AG09319 (cell line): ENCODE results near the gene LRP5.
"Not testable (repeated sequence)": the region's sequence is repeated elsewhere in the genome, so short reads cannot be mapped to it uniquely, and the experiment has no call there.

ENCODE experiments used
- DNase-seq: peaks from one replicate; pipeline ENCODE4 v3.0.0-alpha.2; 2010; ENCODE audit warnings: low read depth; ENCODE audit errors: extremely low read depth
- TF ChIP-seq, protein P1 (sequence below): IDR thresholded peaks from 2 replicates; pipeline ENCODE4 v1.5.1; 2011; ENCODE audit warnings: low read depth, mild to moderate bottlenecking, inconsistent platforms, low read length, moderate library complexity

The LRP5 gene

DNA sequence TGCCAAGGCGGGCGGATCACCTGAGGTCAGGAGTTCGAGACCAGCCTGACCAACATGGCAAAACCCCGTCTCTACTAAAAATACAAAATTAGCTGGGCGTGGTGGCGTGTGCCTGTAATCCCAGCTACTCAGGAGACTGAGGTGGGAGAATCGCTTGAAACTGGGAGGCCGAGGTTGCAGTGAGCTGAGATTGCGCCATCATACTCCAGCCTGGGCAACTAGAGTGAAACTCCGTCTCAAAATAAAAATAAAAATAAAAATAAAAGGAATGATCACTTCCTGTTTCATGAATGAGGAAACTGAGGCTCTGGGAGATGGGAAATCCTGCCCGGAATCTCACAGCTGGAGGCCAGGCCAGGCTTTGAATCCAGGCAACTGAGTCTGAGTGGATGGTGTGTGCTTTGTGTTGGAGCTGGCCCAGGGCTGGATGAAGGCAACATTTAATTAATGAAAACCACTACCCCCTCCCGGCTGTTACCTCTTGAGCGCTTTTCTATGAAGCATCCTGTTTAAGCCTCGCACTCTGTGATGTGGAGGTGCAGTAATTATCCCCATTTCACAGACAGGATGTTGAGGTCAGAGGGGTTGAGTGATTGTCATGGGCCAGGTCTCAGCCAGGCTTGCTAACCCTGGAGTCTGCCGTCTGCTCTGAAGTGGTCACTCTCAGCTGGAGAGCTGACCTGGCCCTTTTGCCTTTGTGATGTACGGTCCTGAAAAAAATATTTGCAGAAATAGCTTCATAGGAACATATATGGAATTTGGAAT, 27.8 kb downstream of the LRP5 start:
- DNase-seq: no peak
- TF ChIP-seq, protein P1, sequence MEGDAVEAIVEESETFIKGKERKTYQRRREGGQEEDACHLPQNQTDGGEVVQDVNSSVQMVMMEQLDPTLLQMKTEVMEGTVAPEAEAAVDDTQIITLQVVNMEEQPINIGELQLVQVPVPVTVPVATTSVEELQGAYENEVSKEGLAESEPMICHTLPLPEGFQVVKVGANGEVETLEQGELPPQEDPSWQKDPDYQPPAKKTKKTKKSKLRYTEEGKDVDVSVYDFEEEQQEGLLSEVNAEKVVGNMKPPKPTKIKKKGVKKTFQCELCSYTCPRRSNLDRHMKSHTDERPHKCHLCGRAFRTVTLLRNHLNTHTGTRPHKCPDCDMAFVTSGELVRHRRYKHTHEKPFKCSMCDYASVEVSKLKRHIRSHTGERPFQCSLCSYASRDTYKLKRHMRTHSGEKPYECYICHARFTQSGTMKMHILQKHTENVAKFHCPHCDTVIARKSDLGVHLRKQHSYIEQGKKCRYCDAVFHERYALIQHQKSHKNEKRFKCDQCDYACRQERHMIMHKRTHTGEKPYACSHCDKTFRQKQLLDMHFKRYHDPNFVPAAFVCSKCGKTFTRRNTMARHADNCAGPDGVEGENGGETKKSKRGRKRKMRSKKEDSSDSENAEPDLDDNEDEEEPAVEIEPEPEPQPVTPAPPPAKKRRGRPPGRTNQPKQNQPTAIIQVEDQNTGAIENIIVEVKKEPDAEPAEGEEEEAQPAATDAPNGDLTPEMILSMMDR: no peak

DNA sequence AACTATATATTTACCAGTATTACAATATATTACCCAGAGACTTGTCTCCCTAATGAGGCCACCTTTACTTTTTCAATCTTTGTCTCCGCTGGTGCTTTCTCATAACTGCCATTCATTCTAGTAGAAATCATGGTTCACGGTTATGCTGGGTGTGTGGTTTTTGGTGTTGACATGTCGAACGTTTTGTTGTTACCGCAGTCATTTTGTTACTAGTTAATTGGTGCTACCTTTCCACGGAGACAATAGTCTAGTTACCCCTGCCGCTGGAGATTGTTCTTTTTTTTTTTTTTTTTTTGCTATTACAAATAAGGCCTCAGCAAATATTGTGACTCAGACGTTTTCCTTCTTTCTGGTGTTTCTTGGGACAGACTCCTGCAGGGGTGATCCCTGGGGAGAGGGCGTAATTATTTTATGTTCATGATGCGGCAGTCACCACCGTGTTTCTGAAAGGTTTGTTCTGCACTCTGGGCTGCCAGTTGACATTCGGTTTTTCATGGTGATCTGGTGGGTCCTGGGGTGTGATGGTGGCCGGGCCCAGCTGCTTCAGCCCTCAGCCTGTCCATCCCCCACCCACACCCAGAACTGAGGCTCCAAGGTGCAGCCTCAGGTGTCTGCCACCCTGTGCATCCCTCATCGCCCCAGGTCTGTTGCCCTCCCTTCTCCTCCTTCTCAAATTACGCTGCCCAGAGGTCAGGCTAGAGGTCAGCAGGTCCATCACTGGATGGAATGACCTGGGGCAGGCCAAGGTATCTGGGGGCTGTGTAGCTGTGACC, 28.6 kb downstream of the LRP5 start:
- TF ChIP-seq, protein P1: no peak
- DNase-seq: no peak

DNA sequence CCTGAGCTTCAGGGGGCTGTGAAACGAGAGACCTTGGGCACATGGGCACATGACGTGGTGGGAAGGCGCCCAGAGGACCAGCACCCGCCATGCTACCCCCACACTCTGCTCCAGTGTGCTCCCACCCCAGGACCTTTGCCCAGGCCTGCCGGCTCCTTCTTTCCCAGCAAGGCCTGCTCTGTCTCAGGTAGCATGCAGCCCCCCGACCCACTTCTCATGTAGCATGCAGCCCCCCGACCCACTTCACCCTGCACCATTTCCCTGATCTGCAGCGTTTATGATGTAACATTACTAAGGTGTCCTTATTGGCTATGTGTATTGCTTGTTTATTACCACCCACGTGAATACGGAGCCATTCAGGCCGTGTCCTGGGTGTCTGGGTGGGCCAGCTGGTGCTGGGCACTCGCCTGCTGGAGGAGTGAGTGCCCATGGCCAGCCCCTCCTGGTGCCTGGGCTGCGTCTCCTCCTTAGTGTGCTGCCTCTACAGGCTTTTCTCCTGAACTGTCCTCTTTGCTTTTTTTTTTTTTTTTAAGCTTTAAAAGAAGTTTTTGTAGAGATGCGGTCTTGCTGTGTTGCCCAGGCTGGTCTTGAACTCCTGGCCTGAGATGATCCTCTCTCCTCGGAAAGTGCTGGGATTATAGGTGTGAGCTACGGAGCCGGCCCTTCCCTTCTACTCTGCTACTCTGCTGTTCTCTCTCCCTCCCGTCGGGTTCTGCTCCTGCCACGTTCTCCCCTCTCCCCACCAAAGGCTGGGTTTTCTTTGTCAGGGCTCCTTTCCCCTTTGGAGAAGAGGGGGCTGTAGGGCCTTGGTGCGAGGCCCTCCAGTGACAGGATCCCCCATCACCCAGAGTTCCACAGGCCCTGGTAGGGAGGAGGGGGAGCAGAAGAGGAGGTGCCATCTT, 29.4 kb downstream of the LRP5 start:
- no peak for DNase-seq
- TF ChIP-seq, protein P1: no peak

DNA sequence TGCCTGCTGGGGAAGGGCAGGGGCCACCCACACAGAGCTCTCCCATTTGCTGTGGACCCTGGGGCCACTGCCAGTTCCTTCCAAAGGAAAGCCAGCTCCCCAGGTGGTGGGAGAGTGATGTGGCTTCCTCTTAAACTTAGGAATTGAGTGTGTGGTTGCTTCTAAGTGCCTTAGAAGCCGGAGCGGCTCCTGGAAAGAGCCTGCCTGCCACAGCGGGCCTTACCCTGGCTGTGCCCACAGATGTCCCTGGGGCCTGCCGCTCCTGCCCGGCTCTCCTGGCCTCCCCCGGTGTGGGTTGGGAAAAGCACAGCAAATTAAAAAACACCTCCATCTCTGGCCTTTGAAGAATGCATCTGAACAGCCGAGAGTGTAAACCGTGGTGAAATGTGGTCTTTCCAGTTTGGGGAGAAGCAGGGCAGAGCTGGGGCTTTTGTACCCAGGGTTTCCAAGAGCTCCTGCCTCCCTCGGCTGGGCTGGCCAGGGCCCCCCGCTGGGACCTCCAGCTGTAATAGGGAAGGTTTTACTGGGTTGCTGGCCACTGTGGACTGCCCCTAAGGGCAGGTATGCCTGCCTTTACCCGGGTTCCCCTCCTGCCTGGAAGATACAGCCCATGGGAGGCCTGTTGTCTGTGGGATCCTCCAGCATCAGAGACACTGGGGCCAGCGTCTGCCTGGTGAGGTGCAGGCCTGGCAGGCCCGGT, 30.2 kb downstream of the LRP5 start:
- no peak for DNase-seq
- TF ChIP-seq, protein P1: no peak

DNA sequence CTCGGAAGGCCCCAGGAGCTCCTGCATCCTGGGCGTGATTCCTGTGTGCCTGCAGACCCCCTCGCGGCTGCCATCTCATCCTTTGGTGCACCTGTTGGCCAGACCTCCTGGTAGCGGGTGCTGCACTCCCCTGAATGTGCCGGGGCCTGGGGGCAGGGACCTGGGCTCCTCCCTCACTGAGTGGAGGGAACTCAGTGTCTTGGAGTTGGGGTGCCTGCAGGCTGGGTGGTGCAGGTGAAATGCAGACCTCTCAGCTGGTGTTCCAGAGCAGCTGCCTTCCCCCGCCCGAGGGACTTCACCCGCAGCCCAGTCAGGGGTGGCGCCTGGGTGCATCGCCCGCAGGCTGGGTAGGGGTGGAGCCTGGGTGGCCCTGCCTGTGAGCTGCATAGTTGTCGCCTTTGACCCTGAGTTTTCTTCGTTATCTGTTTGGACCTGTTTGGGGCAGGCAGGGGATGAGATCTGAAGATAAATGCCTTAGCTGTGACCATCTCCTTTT, 31.4 kb downstream of the LRP5 start:
- DNase-seq: no peak
- TF ChIP-seq, protein P1: no peak

DNA sequence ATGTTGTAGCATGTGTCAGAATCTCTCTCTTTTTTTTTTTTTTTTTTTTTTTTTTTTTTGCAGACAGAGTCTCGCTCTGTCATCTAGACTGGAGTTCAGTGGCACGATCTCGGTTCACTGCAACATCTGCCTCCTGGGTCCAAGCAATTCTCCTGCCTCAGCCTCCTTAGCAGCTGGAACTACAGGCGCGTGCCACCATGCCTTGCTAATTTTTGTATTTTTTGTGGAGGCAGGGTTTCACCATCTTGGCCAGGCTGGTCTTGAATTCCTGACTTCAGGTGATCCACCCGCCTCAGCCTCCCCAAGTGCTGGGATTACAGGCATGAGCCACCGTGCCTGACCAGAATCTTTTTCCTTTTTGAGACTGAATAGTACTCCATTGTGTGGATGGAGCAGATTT, 32.4 kb downstream of the LRP5 start:
- not testable (repeated sequence) for DNase-seq

DNA sequence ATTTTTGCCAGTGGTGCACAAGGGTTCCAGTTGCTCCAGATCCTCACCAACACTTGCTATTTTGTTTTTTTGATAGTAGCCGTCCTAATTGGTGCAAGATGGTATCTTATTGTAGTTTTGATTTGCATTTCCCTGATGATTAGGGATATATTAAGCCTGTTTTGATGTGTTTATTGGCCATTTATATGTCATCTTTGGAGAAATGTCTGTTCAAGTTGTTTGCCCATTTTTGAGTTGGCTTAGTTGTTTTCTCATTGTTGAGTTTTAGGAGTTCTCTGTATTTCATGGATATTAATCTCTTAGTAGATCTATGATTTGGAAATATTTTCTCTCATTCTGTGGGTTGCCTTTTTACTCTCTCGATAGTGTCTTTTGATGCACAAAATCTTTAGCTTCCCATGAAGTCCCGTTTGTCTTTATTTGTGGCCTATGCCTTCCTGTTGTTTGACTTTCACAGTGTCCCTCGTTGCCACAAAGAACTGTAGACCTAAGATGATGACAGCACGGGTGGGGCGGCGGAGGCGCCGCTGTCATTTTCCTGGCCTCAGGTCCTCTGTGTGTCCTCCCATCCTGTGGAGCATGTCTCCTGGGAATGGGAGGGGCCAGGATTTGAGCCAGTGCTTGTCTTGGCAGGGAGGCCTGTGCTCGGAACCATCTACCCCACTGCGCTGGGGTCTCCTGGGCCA, 33.5 kb downstream of the LRP5 start:
- no peak for DNase-seq
- TF ChIP-seq, protein P1: no peak
